ENCODE results near the gene LACC1.

DNA sequence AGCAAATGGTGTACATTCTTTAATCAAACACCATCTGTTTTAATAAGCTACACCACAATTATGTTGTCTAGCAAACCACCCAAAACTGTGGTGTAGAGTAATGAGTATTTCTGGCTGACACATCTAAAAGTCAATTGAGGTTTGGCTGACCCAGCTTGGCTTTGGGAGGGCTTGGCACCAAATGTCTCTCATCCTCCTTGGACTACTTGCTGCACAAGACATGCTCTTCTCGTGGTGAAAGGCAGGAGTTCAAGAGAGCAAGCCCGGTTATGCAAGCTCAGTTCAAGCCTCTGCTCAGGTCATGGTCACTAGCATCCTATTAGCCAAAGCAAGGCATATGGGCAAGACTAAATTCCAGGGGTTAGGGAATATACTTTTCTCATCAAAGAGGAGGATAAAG lies 37.1 kb downstream of the LACC1 start:
- TF ChIP-seq EZH2 (IDR thresholded peaks at IDR 0.05; ENCODE audit: insufficient read depth, poor library complexity, severe bottlenecking) (no peak), EZH2phosphoT487 (IDR thresholded peaks at IDR 0.05; ENCODE audit: insufficient read depth, low read depth) (no peak)

Data from GM23248 (cell line).